ENCODE results near the gene REEP5. TPM values are rescaled to one million over a fixed set of nuclear protein-coding genes. Genes with fewer than 3 reads are reported as not detected.

REEP5 gene
- total and polyA plus RNA-seq, 4 donors, result 41.5 to 182 (median 44.0) TPM

DNA sequence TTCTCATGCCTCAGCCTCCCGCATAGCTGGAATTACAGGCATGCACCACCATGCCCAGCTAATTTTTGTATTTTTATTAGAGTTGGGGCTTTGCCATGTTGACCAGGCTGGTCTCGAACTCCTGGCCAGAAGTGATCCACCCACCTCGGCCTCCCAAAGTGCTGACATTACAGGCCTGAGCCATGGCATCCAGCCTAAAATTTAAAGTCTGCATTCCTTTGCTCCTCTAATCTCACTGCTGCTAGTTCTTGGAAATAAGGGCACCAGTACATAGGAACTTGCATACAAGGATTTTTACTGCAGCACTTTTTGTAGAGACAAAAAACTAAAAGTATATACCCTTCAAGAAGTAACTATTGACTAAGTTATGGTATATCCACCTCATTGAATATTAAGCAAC lies 34.6 kb upstream of the REEP5 start:
- DNase-seq (ENCODE audit: low spot score), result no peak
- H3K27me3 ChIP-seq (ENCODE audit: control insufficient read depth in 4 of 4, insufficient read depth in 4 of 4, low read length in 3 of 4), result no peaks in the 10 kb centered on the region
- no peak overlapping the region for H3K4me3 ChIP-seq (ENCODE audit: low read depth in 1 of 3, low read length in 3 of 3)
- peaks cover 4 to 18% (median 14%) of the 10 kb centered on the region in 4 donors for H3K4me1 ChIP-seq (ENCODE audit: control insufficient read depth in 4 of 4, insufficient read depth in 4 of 4, low read length in 3 of 4)
- whole genome bisulfite sequencing, result 58% methylated on average over 3 of the region's 3 CpGs
- H3K9me3 ChIP-seq (ENCODE audit: control insufficient read depth in 4 of 4, low read length in 3 of 4), result no peaks in the 10 kb centered on the region
- no peaks in the 10 kb centered on the region for H3K36me3 ChIP-seq (ENCODE audit: control insufficient read depth in 4 of 4, insufficient read depth in 3 of 4, low read depth in 1 of 4, low read length in 3 of 4)
- H3K9ac ChIP-seq (ENCODE audit: low read depth in 1 of 2, low read length in 2 of 2), result no peak overlapping the region
- TF ChIP-seq, protein P1, sequence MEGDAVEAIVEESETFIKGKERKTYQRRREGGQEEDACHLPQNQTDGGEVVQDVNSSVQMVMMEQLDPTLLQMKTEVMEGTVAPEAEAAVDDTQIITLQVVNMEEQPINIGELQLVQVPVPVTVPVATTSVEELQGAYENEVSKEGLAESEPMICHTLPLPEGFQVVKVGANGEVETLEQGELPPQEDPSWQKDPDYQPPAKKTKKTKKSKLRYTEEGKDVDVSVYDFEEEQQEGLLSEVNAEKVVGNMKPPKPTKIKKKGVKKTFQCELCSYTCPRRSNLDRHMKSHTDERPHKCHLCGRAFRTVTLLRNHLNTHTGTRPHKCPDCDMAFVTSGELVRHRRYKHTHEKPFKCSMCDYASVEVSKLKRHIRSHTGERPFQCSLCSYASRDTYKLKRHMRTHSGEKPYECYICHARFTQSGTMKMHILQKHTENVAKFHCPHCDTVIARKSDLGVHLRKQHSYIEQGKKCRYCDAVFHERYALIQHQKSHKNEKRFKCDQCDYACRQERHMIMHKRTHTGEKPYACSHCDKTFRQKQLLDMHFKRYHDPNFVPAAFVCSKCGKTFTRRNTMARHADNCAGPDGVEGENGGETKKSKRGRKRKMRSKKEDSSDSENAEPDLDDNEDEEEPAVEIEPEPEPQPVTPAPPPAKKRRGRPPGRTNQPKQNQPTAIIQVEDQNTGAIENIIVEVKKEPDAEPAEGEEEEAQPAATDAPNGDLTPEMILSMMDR (IDR thresholded peaks at IDR 0.05; ENCODE audit: low read depth, low read length, missing input control), result no peak
- TF ChIP-seq YY1 (IDR thresholded peaks at IDR 0.05) (no peak), GABPA (IDR thresholded peaks at IDR 0.05 in 1 of 2, conservative IDR thresholded peaks at IDR 0.05 in 1 of 2) (no peak), FOXA1 (IDR thresholded peaks at IDR 0.05) (no peak), JUND (IDR thresholded peaks at IDR 0.05) (no peak), NR2F2 (IDR thresholded peaks at IDR 0.05) (no peak)
- no peak overlapping the region for H3K27ac ChIP-seq (ENCODE audit: low read depth in 1 of 2, low read length in 2 of 2)

DNA sequence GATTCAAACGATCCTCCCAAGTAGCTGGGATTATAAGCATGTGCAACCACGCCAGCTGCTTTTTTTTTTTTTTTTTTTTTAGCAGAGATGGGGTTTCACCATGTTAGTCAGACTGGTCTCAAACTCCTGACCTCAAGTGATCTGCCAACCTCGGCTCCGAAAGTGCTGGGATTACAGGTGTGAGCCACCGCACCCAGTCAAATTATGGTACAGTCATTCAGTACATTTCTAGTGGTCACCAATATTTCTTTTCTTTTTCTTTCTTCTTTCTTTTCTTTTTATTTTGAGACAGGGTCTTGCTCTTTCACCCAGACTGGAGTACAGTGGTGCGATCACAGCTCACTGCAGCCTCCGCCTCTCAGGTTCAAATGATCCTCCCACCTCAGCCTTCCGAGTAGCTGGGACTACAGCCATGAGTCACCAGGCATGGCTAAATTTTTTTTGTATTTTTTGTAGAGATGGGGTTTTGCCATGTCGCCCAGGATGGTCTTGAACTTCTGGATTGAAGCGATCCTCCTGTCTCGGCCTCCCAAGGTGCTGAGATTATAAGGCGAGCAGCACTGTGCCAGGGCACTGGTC lies 29.2 kb upstream of the REEP5 start:
- H3K9me3 ChIP-seq (ENCODE audit: control insufficient read depth in 4 of 4, low read length in 3 of 4), result no peaks in the 10 kb centered on the region
- H3K27me3 ChIP-seq (ENCODE audit: control insufficient read depth in 4 of 4, insufficient read depth in 4 of 4, low read length in 3 of 4), result no peaks in the 10 kb centered on the region
- H3K27ac ChIP-seq (ENCODE audit: low read depth in 1 of 2, low read length in 2 of 2), result no peak overlapping the region
- 91% methylated on average over 12 of the region's 12 CpGs for WGBS
- no peak overlapping the region for H3K4me3 ChIP-seq (ENCODE audit: low read depth in 1 of 3, low read length in 3 of 3)
- TF ChIP-seq FOXA1 (IDR thresholded peaks at IDR 0.05) (no peak), SP1 (IDR thresholded peaks at IDR 0.05) (no peak), ATF3 (IDR thresholded peaks at IDR 0.05) (no peak), RAD21 (IDR thresholded peaks at IDR 0.05) (no peak), JUND (IDR thresholded peaks at IDR 0.05) (no peak), HNF4A (conservative IDR thresholded peaks at IDR 0.05) (no peak)
- TF ChIP-seq, protein P1 (IDR thresholded peaks at IDR 0.05; ENCODE audit: low read depth, low read length, missing input control), result no peak
- TF ChIP-seq, protein P2, sequence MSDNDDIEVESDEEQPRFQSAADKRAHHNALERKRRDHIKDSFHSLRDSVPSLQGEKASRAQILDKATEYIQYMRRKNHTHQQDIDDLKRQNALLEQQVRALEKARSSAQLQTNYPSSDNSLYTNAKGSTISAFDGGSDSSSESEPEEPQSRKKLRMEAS (IDR thresholded peaks at IDR 0.05), result no peak
- TF ChIP-seq, protein P3, sequence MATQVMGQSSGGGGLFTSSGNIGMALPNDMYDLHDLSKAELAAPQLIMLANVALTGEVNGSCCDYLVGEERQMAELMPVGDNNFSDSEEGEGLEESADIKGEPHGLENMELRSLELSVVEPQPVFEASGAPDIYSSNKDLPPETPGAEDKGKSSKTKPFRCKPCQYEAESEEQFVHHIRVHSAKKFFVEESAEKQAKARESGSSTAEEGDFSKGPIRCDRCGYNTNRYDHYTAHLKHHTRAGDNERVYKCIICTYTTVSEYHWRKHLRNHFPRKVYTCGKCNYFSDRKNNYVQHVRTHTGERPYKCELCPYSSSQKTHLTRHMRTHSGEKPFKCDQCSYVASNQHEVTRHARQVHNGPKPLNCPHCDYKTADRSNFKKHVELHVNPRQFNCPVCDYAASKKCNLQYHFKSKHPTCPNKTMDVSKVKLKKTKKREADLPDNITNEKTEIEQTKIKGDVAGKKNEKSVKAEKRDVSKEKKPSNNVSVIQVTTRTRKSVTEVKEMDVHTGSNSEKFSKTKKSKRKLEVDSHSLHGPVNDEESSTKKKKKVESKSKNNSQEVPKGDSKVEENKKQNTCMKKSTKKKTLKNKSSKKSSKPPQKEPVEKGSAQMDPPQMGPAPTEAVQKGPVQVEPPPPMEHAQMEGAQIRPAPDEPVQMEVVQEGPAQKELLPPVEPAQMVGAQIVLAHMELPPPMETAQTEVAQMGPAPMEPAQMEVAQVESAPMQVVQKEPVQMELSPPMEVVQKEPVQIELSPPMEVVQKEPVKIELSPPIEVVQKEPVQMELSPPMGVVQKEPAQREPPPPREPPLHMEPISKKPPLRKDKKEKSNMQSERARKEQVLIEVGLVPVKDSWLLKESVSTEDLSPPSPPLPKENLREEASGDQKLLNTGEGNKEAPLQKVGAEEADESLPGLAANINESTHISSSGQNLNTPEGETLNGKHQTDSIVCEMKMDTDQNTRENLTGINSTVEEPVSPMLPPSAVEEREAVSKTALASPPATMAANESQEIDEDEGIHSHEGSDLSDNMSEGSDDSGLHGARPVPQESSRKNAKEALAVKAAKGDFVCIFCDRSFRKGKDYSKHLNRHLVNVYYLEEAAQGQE (IDR thresholded peaks at IDR 0.05), result no peak
- H3K9ac ChIP-seq (ENCODE audit: low read depth in 1 of 2, low read length in 2 of 2), result no peak overlapping the region
- H3K4me1 ChIP-seq (ENCODE audit: control insufficient read depth in 4 of 4, insufficient read depth in 4 of 4, low read length in 3 of 4), result no peaks in the 10 kb centered on the region
- H3K36me3 ChIP-seq (ENCODE audit: control insufficient read depth in 4 of 4, insufficient read depth in 3 of 4, low read depth in 1 of 4, low read length in 3 of 4), result no peaks in the 10 kb centered on the region
- no peak for DNase-seq (ENCODE audit: low spot score)
